Esophagus squamous epithelium (tissue), 4 donors: ENCODE data around the gene RPS6KA3.

Experiments used
- CTCF ChIP-seq, 6 experiments: fragments of 450-650 bp in 4 of 6; fragments of 200-600 bp in 2 of 6; sonication (generic) in 2 of 6; IDR thresholded peaks; one replicate each; pipeline ENCODE4 v1.5.1; 2016 to 2019; ENCODE audit warnings: antibody characterized with exemption in 6 of 6, mild to moderate bottlenecking in 4 of 6, moderate library complexity in 4 of 6
- POLR2A ChIP-seq, 4 donors: fragments of 450-650 bp; IDR thresholded peaks; one replicate each; pipeline ENCODE4 v1.6.1; 2017; ENCODE audit warnings: antibody characterized with exemption in 4 of 4, mild to moderate bottlenecking in 4 of 4, moderate library complexity in 3 of 4

DNA sequence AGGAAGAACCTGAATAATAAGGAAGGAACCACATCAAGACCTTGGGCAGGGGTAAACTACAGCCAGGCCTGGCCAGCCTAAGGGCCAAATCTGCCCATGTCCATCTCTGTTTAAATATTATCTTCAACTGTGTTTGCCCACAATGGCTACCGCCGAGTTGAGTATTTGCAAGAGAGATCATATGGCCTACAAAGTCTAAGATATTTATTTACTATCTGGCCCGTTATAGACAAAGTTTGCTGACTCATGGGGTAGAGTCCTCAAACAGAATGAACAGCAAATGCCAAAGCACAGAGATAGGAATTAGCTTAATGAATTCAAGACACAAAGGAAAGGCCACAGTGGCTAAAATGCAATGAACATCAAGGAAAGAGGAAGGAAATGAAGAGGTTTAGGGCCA, 44.8 kb downstream of the RPS6KA3 start:
- no peak for TF ChIP-seq POLR2A (IDR thresholded peaks at IDR 0.05)
- TF ChIP-seq CTCF (IDR thresholded peaks at IDR 0.05) = no peak
